Measurements from ENCODE around the gene NTF3.

The NTF3 gene

GRCh38 chr12:5458229-5459050 is 26.5 kb downstream of the NTF3 start:
- no peak for TF ChIP-seq CTCF (IDR thresholded peaks at IDR 0.05; ENCODE audit: control insufficient read depth, insufficient read depth, low read depth, low read length, missing control alignments)
- H3K4me3 ChIP-seq (ENCODE audit: control insufficient read depth, low read depth, low read length), result no peak overlapping the region
- no peak for DNase-seq (ENCODE audit: low read depth)

- DNase-seq (ENCODE audit: low read depth), result no peak
- H3K4me3 ChIP-seq (ENCODE audit: control insufficient read depth, low read depth, low read length), result no peak overlapping the region
- TF ChIP-seq CTCF (IDR thresholded peaks at IDR 0.05; ENCODE audit: control insufficient read depth, insufficient read depth, low read depth, low read length, missing control alignments), result no peak
Measured at GRCh38 chr12:5459051-5459782, 27.3 kb downstream of the NTF3 start.

- DNase-seq (ENCODE audit: low read depth), result no peak
- no peak overlapping the region for H3K4me3 ChIP-seq (ENCODE audit: control insufficient read depth, low read depth, low read length)
- TF ChIP-seq CTCF (IDR thresholded peaks at IDR 0.05; ENCODE audit: control insufficient read depth, insufficient read depth, low read depth, low read length, missing control alignments), result no peak
Measured at GRCh38 chr12:5460817-5461216, 28.9 kb downstream of the NTF3 start.

GRCh38 chr12:5461966-5462365 is 30.1 kb downstream of the NTF3 start:
- DNase-seq (ENCODE audit: low read depth), result no peak
- no peak for TF ChIP-seq CTCF (IDR thresholded peaks at IDR 0.05; ENCODE audit: control insufficient read depth, insufficient read depth, low read depth, low read length, missing control alignments)

GRCh38 chr12:5464096-5464495 is 32.2 kb downstream of the NTF3 start:
- no peak for DNase-seq (ENCODE audit: low read depth)
- H3K4me3 ChIP-seq (ENCODE audit: control insufficient read depth, low read depth, low read length), result no peak overlapping the region
- no peak for TF ChIP-seq CTCF (IDR thresholded peaks at IDR 0.05; ENCODE audit: control insufficient read depth, insufficient read depth, low read depth, low read length, missing control alignments)

More at GRCh38 chr12:5461966-5462365, 30.1 kb downstream of the NTF3 start:
- no peak overlapping the region for H3K4me3 ChIP-seq (ENCODE audit: control insufficient read depth, low read depth, low read length)

- DNase-seq (ENCODE audit: low read depth), result no peak
- no peak overlapping the region for H3K4me3 ChIP-seq (ENCODE audit: control insufficient read depth, low read depth, low read length)
- no peak for TF ChIP-seq CTCF (IDR thresholded peaks at IDR 0.05; ENCODE audit: control insufficient read depth, insufficient read depth, low read depth, low read length, missing control alignments)
Measured at GRCh38 chr12:5465384-5465783, 33.5 kb downstream of the NTF3 start.
